Measurements from ENCODE around the gene CLEC4G.

DNA sequence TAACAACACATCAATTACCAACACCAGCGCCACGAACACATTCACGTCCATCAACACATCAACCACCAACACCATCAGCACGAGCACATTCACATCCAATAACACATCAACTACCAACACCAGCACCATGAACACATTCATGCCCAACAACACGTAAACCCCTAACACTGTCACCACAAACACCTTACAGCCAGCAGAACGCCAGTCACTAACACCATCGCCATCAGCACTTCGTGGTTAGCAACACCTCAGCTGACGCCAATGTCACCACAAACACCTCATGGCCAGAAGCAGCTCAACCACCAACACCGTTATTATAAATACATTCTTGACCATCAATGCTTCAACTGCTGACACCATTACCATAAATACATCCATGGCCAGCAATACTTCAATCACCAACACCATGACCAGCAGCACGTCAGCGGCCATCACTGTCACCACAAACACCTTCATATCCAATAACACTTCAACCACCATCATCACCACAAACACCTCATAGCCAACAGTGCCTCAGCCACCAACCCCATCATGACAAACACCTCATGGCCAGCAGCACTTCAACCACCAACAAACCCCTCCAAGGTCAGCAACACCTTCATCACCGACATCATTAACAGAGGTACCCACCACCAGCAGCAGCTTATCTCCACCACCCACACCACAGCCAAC lies 39.4 kb downstream of the CLEC4G start:
- TF ChIP-seq GATA2 (IDR thresholded peaks at IDR 0.05; ENCODE audit: low read depth, low read length) (no peak), GATA3 (IDR thresholded peaks at IDR 0.05; ENCODE audit: low read depth, low read length) (no peak)
